Right atrium auricular region (tissue), 2 donors: ENCODE measurements around the gene CRYBG1. TPM values are rescaled to one million over a fixed set of nuclear protein-coding genes. Genes with fewer than 3 reads are reported as not detected.

Source experiments
- DNase-seq: peaks from one replicate; pipeline ENCODE4 v3.0.0-alpha.2; 2019; ENCODE audit warnings: low spot score
- H3K27ac ChIP-seq, 2 donors: fragments of 200-600 bp; sonication (generic); 1 replicate in 1 of 2; 2 replicates in 1 of 2; pipeline ENCODE4 v1.5.1; 2016 to 2019
- H3K27me3 ChIP-seq, 2 donors: fragments of 200-600 bp; sonication (generic); one replicate each; pipeline versions ENCODE4 v1.5.1 to v1.6.0; 2017 to 2019
- H3K36me3 ChIP-seq: fragments of 200-600 bp; sonication (generic); one replicate; pipeline ENCODE4 v1.5.1; 2016
- H3K4me1 ChIP-seq, 2 donors: fragments of 200-600 bp; sonication (generic); one replicate each; pipeline versions ENCODE4 v1.5.1 to v1.6.0; 2017 to 2019
- H3K4me3 ChIP-seq, 2 donors: fragments of 200-600 bp; sonication (generic); 1 replicate in 1 of 2; 2 replicates in 1 of 2; pipeline ENCODE4 v1.5.1; 2017 to 2019; ENCODE audit warnings: mild to moderate bottlenecking in 1 of 2, moderate library complexity in 1 of 2
- H3K9me3 ChIP-seq, 2 donors: fragments of 200-600 bp; sonication (generic); one replicate each; pipeline ENCODE4 v1.5.1; 2019
- total RNA-seq, 2 donors: library from RNA; depleted of rRNA; stranded (reverse); fragments of >200 nt; gene quantifications; one replicate each; pipeline ENCODE4 v1.1.0, GENCODE V29; 2016
- TF ChIP-seq, protein P1 (sequence below), 2 donors: fragments of 200-600 bp; sonication (generic); IDR thresholded peaks; one replicate each; pipeline ENCODE4 v1.5.1; 2019; ENCODE audit warnings: antibody characterized with exemption in 2 of 2

The CRYBG1 gene
- total RNA-seq, 2 donors from 2014 or later, result 1.6 to 1.9 TPM

DNA sequence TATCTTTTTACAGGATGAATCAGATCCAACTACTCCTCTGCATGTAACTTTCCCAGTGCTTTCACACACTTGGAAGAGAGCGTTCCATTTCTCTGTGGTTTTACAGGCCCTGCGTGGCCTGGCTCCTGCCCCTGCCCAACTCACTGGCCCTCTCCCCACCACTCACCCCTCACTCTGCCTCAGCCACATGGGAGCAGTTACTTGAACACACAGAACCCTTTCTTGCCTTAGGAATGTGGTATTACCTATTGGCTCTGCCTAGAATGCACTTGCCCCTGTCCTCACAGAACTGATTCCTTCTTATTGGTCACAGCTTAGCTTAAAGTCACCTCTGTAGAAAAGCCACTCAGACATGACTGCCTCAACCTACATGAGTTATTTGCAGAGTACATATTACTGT is 108.4 kb downstream of the CRYBG1 start:
- no peak overlapping the region for H3K4me3 ChIP-seq
- no peak overlapping the region for H3K27ac ChIP-seq

DNA sequence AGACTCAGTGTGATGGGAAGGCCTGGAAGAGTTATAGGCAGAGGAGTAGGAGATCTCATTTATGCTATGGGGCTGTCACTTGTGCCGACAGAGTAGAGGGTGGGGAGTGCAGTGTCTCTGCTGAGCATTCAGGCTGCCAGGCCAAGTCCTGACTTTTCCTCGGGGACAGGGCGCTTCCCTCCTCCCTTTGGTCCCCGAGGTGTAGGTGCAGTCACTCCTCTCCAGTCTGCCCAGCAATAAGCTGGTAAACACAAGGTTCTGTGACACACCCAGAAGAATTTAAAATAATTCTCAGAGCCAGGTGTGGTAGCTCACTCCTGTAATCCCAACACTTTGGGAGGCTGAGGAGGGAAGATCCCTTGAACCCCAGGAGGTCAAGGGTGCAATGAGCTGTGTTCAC is 109.4 kb downstream of the CRYBG1 start:
- H3K36me3 ChIP-seq, result no peaks in the 10 kb centered on the region

More for the DNA sequence above, 108.4 kb downstream of the CRYBG1 start:
- no peaks in the 10 kb centered on the region for H3K27me3 ChIP-seq
- DNase-seq, result no peak
- H3K36me3 ChIP-seq, result no peaks in the 10 kb centered on the region
- H3K4me1 ChIP-seq, result no peaks in the 10 kb centered on the region
- H3K9me3 ChIP-seq, result no peaks in the 10 kb centered on the region
- TF ChIP-seq, protein P1, sequence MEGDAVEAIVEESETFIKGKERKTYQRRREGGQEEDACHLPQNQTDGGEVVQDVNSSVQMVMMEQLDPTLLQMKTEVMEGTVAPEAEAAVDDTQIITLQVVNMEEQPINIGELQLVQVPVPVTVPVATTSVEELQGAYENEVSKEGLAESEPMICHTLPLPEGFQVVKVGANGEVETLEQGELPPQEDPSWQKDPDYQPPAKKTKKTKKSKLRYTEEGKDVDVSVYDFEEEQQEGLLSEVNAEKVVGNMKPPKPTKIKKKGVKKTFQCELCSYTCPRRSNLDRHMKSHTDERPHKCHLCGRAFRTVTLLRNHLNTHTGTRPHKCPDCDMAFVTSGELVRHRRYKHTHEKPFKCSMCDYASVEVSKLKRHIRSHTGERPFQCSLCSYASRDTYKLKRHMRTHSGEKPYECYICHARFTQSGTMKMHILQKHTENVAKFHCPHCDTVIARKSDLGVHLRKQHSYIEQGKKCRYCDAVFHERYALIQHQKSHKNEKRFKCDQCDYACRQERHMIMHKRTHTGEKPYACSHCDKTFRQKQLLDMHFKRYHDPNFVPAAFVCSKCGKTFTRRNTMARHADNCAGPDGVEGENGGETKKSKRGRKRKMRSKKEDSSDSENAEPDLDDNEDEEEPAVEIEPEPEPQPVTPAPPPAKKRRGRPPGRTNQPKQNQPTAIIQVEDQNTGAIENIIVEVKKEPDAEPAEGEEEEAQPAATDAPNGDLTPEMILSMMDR (IDR thresholded peaks at IDR 0.05), result no peak

DNA sequence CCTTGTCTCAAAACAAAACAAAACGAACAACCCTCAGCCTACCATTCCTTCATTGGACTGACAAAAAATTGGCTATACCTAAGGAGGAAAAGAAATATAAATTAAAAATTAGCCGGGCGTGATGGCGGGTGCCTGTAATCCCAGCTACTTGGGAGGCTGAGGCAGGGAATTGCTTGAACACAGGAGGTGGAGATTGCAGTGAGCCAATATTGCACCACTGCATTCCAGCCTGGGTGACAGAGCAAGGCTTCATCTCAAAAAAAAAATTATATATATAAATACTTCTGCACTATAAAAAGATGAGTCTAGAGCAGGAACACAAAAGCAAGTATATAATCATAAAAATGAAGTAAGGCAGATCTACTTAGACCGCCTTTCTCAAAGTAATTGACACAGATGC is 109.8 kb downstream of the CRYBG1 start:
- no peaks in the 10 kb centered on the region for H3K9me3 ChIP-seq
- H3K4me1 ChIP-seq, result no peaks in the 10 kb centered on the region
- TF ChIP-seq, protein P1 (IDR thresholded peaks at IDR 0.05), result no peak
- H3K27ac ChIP-seq, result no peak overlapping the region
- H3K36me3 ChIP-seq, result no peaks in the 10 kb centered on the region
- no peaks in the 10 kb centered on the region for H3K27me3 ChIP-seq
- no peak overlapping the region for H3K4me3 ChIP-seq
- DNase-seq, result no peak

More for the DNA sequence above, 109.4 kb downstream of the CRYBG1 start:
- H3K4me1 ChIP-seq, result no peaks in the 10 kb centered on the region
- H3K27ac ChIP-seq, result no peak overlapping the region
- no peaks in the 10 kb centered on the region for H3K9me3 ChIP-seq
- no peaks in the 10 kb centered on the region for H3K27me3 ChIP-seq
- TF ChIP-seq, protein P1 (IDR thresholded peaks at IDR 0.05), result no peak
- no peak overlapping the region for H3K4me3 ChIP-seq
- DNase-seq, result no peak

DNA sequence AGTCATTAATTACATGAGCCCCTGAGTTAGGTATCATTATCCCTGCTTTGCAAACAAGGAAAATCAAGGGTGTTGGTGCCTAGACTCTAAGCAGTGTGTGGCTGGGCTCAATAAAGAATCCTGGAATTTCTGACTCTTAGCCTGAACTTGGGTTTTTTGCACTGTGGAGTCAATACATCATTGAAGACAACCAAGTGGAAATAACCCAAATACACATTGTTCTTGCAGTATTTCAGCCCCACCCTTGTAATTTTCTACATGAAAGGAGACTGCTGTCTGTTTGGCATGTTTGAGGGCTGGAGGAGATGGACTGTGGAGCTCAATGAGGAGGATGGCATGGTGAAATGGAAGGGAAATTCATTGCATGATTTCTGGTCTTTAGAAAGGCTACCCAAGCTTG is 110.3 kb downstream of the CRYBG1 start:
- Histone ChIP-seq H3K9me3 (no peaks in the 10 kb centered on the region), H3K36me3 (no peaks in the 10 kb centered on the region), H3K27me3 (no peaks in the 10 kb centered on the region), H3K4me1 (no peaks in the 10 kb centered on the region), H3K4me3 (no peak overlapping the region), H3K27ac (no peak overlapping the region)
- TF ChIP-seq, protein P1 (IDR thresholded peaks at IDR 0.05), result no peak
- DNase-seq, result no peak

DNA sequence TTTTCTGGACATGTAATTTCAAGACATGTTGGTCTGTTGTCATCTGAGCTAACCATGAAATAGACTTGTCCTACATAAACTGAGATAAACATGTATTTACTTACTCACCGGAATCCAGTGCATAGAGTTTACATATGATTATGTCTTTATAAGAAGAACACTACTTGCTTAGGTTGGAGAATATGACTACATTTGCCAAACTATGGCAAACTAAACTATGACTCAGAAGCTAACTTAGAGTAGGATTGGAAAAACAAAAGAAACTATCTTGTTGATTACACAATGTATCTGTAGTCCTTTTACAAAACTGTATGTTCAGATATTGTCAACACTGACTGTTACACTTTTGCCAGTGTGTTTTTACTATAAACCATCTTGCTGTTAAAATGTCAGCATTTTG is 113.3 kb downstream of the CRYBG1 start:
- no peaks in the 10 kb centered on the region for H3K27me3 ChIP-seq
- DNase-seq, result no peak
- no peaks in the 10 kb centered on the region for H3K9me3 ChIP-seq
- TF ChIP-seq, protein P1 (IDR thresholded peaks at IDR 0.05), result no peak
- H3K4me3 ChIP-seq, result no peak overlapping the region
- H3K36me3 ChIP-seq, result no peaks in the 10 kb centered on the region
- H3K4me1 ChIP-seq, result no peaks in the 10 kb centered on the region
- no peak overlapping the region for H3K27ac ChIP-seq

DNA sequence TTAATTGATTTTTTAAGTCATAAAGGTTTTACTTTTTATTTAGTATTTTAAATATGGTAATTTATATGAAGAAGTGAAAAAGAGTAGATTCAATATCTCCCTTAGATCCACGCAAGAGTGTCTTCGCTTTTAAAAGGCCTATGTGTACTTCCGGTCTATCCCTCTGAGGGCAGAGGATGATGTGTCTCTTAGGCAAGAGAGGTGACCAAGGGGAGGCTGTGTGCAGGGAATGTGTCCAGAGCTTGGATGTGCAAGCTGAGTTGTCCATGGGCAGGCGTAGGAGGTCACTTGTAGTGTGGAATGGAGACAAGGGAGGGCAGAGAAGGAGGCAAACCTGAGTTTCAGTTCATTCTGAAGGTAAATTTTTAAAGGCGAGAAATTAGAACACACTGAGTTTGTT is 113.9 kb downstream of the CRYBG1 start:
- Histone ChIP-seq H3K4me1 (no peaks in the 10 kb centered on the region), H3K4me3 (no peak overlapping the region), H3K9me3 (no peaks in the 10 kb centered on the region), H3K27me3 (no peaks in the 10 kb centered on the region), H3K27ac (no peak overlapping the region), H3K36me3 (no peaks in the 10 kb centered on the region)
- TF ChIP-seq, protein P1 (IDR thresholded peaks at IDR 0.05), result no peak
- no peak for DNase-seq
